IPS-15b (cell line): Measurements from ENCODE around the gene TECTA.
"Not testable (repeated sequence)": the region's sequence is repeated elsewhere in the genome, so short reads cannot be mapped to it uniquely, and the experiment has no call there.

ENCODE experiments used
- H3K27me3 ChIP-seq: one replicate; pipeline ENCODE4 v1.6.1; 2013; ENCODE audit warnings: low read length; ENCODE audit not compliant: control insufficient read depth, insufficient read depth
- H3K36me3 ChIP-seq: one replicate; pipeline ENCODE4 v1.6.1; 2013; ENCODE audit warnings: low read length; ENCODE audit not compliant: control insufficient read depth, insufficient read depth
- H3K4me1 ChIP-seq: one replicate; pipeline ENCODE4 v1.6.1; 2013; ENCODE audit warnings: mild to moderate bottlenecking, low read length; ENCODE audit not compliant: control insufficient read depth, insufficient read depth
- H3K4me3 ChIP-seq: one replicate; pipeline ENCODE4 v1.5.1; 2013; ENCODE audit warnings: low read depth, low read length
- H3K9ac ChIP-seq: one replicate; pipeline ENCODE4 v1.6.1; 2013; ENCODE audit warnings: low read depth, mild to moderate bottlenecking, low read length
- H3K9me3 ChIP-seq: one replicate; pipeline ENCODE4 v1.6.1; 2013; ENCODE audit warnings: mild to moderate bottlenecking, low read length; ENCODE audit not compliant: control insufficient read depth, insufficient read depth

Gene TECTA

GRCh38 chr11:121240001-121240400 is 139.0 kb downstream of the TECTA start:
- H3K9me3 ChIP-seq, H3K9ac ChIP-seq, H3K4me3 ChIP-seq, H3K36me3 ChIP-seq, H3K27me3 ChIP-seq: not testable (repeated sequence)
- peaks cover 23% of the 10 kb centered on the region for H3K4me1 ChIP-seq

- no peak overlapping the region for H3K4me3 ChIP-seq
- no peaks in the 10 kb centered on the region for H3K36me3 ChIP-seq
- peaks cover 20% of the 10 kb centered on the region for H3K4me1 ChIP-seq
- H3K9ac ChIP-seq: no peak overlapping the region
- H3K9me3 ChIP-seq: no peaks in the 10 kb centered on the region
- H3K27me3 ChIP-seq: no peaks in the 10 kb centered on the region
Measured at GRCh38 chr11:121240650-121241303, 139.7 kb downstream of the TECTA start.
